ENCODE data around the gene FCGR3B. TPM values are rescaled to one million over a fixed set of nuclear protein-coding genes. Genes with fewer than 3 reads are reported as not detected.
"Not testable (repeated sequence)": the region's sequence is repeated elsewhere in the genome, so short reads cannot be mapped to it uniquely, and the experiment has no call there.

The FCGR3B gene
- total RNA-seq, 1 donor from 2014 or later = 50.1 TPM

GRCh38 chr1:161595583-161595982, 35.4 kb downstream of the FCGR3B start:
- DNase-seq; H3K27me3 ChIP-seq (ENCODE audit: low read depth); H3K4me3 ChIP-seq; intact Hi-C loops (cut with DNase I); H3K9me3 ChIP-seq; H3K4me1 ChIP-seq; H3K36me3 ChIP-seq: not testable (repeated sequence)
- H3K27ac ChIP-seq = peak overlapping the region; percentile 49
- ATAC-seq = peak; percentile 60 to 80

- H3K4me3 ChIP-seq; DNase-seq; H3K27me3 ChIP-seq (ENCODE audit: low read depth); H3K4me1 ChIP-seq; intact Hi-C loops (cut with DNase I); H3K36me3 ChIP-seq; H3K9me3 ChIP-seq: not testable (repeated sequence)
- peak in 1 of 2 donors; percentile 9 for ATAC-seq
- H3K27ac ChIP-seq = peak overlapping the region; percentile 49
Observed at GRCh38 chr1:161595173-161595572, 35.8 kb downstream of the FCGR3B start.

GRCh38 chr1:161594269-161594984, 36.5 kb downstream of the FCGR3B start:
- H3K9me3 ChIP-seq; DNase-seq; intact Hi-C loops (cut with DNase I); H3K4me3 ChIP-seq; H3K4me1 ChIP-seq; H3K27me3 ChIP-seq (ENCODE audit: low read depth); H3K36me3 ChIP-seq; H3K27ac ChIP-seq; ATAC-seq: not testable (repeated sequence)

- H3K9me3 ChIP-seq; DNase-seq; H3K36me3 ChIP-seq; H3K4me1 ChIP-seq; intact Hi-C loops (cut with DNase I); H3K4me3 ChIP-seq; ATAC-seq; H3K27ac ChIP-seq; H3K27me3 ChIP-seq (ENCODE audit: low read depth): not testable (repeated sequence)
Observed at GRCh38 chr1:161593092-161593755, 37.8 kb downstream of the FCGR3B start.

GRCh38 chr1:161592586-161592985, 38.4 kb downstream of the FCGR3B start:
- H3K9me3 ChIP-seq; intact Hi-C loops (cut with DNase I); H3K27ac ChIP-seq; H3K36me3 ChIP-seq; H3K4me1 ChIP-seq; H3K27me3 ChIP-seq (ENCODE audit: low read depth); DNase-seq; H3K4me3 ChIP-seq; ATAC-seq: not testable (repeated sequence)

GRCh38 chr1:161589920-161590319, 41.1 kb downstream of the FCGR3B start:
- H3K4me1 ChIP-seq; ATAC-seq; H3K27ac ChIP-seq; DNase-seq; H3K27me3 ChIP-seq (ENCODE audit: low read depth); H3K36me3 ChIP-seq; intact Hi-C loops (cut with DNase I); H3K9me3 ChIP-seq; H3K4me3 ChIP-seq: not testable (repeated sequence)

- not testable (repeated sequence) for DNase-seq
- peak in 1 of 2 donors; percentile 13 for ATAC-seq
Observed at GRCh38 chr1:161589365-161589764, 41.6 kb downstream of the FCGR3B start.

GRCh38 chr1:161588596-161588995, 42.4 kb downstream of the FCGR3B start:
- ATAC-seq = peak in 1 of 2 donors; percentile 12

More at GRCh38 chr1:161589365-161589764, 41.6 kb downstream of the FCGR3B start:
- H3K4me3 ChIP-seq; H3K4me1 ChIP-seq; H3K27me3 ChIP-seq (ENCODE audit: low read depth); intact Hi-C loops (cut with DNase I); H3K27ac ChIP-seq; H3K9me3 ChIP-seq; H3K36me3 ChIP-seq: not testable (repeated sequence)

GRCh38 chr1:161582882-161583281, 48.1 kb downstream of the FCGR3B start:
- H3K4me1 ChIP-seq; H3K9me3 ChIP-seq; ATAC-seq; H3K4me3 ChIP-seq; H3K27ac ChIP-seq; DNase-seq; intact Hi-C loops (cut with DNase I); H3K27me3 ChIP-seq (ENCODE audit: low read depth); H3K36me3 ChIP-seq: not testable (repeated sequence)

More at GRCh38 chr1:161588596-161588995, 42.4 kb downstream of the FCGR3B start:
- H3K4me1 ChIP-seq; H3K4me3 ChIP-seq; H3K27me3 ChIP-seq (ENCODE audit: low read depth); H3K9me3 ChIP-seq; intact Hi-C loops (cut with DNase I); DNase-seq; H3K36me3 ChIP-seq; H3K27ac ChIP-seq: not testable (repeated sequence)

- intact Hi-C loops (cut with DNase I); H3K4me1 ChIP-seq; H3K9me3 ChIP-seq; DNase-seq; H3K36me3 ChIP-seq; H3K27ac ChIP-seq; H3K4me3 ChIP-seq; H3K27me3 ChIP-seq (ENCODE audit: low read depth): not testable (repeated sequence)
- ATAC-seq = peak; percentile 44 to 63
Observed at GRCh38 chr1:161580879-161581537, 50.0 kb downstream of the FCGR3B start.

GRCh38 chr1:161579856-161580507, 51.0 kb downstream of the FCGR3B start:
- intact Hi-C loops (cut with DNase I); H3K36me3 ChIP-seq: not testable (repeated sequence)

GRCh38 chr1:161576676-161577075, 54.3 kb downstream of the FCGR3B start:
- H3K27me3 ChIP-seq (ENCODE audit: low read depth); H3K4me1 ChIP-seq; H3K27ac ChIP-seq; DNase-seq; intact Hi-C loops (cut with DNase I); H3K4me3 ChIP-seq; H3K36me3 ChIP-seq; H3K9me3 ChIP-seq: not testable (repeated sequence)
- peak; percentile 65 to 74 for ATAC-seq

More at GRCh38 chr1:161579856-161580507, 51.0 kb downstream of the FCGR3B start:
- not testable (repeated sequence) for H3K4me3 ChIP-seq; H3K9me3 ChIP-seq; H3K27ac ChIP-seq; H3K4me1 ChIP-seq; DNase-seq; H3K27me3 ChIP-seq (ENCODE audit: low read depth)
- peak in 1 of 2 donors; percentile 19 for ATAC-seq
